Measurements from ENCODE around the gene TMPRSS9. TPM values are rescaled to one million over a fixed set of nuclear protein-coding genes. Genes with fewer than 3 reads are reported as not detected.

Gene TMPRSS9
- total RNA-seq (2022; extraction: Qiagen RNA extraction; ENCODE audit: low read depth) = 0.03 TPM in 1 of 5 replicates, not detected in the others

GRCh38 chr19:2359992-2360685, at the start of gene TMPRSS9:
Gene TMPRSS9, plus strand, starts transcription at chr19:2360265. Its CDS starts 29,521 bp downstream, at chr19:2389786.

DNA sequence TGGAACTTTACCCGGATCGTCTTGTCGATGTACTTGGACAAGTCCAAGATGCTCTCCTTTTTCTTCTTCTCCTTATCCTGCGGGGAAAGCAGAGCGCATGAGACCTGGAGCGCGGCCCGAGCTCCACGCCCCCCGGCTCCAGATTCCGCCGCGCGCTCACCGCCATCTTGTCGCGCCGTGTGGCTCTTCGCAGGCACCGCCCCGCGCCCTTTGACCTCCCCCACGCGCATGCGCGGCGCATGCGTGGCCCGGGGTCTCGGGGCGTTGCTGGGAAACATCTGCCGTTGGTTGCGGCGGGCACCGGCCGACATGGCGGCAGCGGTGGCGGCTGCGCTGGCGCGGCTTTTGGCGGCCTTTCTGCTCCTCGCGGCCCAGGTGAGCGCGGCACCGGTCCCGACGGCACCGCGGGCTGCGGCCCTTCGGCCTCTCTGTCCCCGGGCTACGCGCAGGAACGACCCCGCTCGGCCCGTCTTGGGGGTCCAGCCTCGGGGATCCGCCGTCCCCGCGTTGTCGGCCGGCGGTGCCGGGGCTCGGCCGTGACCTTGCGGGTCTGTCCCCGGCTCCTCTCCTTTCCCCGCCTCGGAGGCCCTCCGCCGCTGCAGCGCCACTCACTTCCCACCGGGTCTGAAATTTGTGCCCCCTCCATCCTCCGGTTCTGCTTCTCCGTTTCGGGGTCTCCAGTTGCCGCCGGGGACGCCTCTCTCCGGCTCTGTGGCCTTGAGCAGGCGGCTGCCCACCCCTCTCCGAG, 31.5 kb upstream of the TMPRSS9 start, which contains the start of the genes LSM7 and SPPL2B:
Gene LSM7, minus strand, starts transcription at position 186 of the 748 bp plus-strand sequence. Its CDS starts 20 bp downstream, at position 166.
Gene SPPL2B, plus strand, starts transcription at position 284 of the 748 bp plus-strand sequence. Its CDS starts 26 bp downstream, at position 310.

DNA sequence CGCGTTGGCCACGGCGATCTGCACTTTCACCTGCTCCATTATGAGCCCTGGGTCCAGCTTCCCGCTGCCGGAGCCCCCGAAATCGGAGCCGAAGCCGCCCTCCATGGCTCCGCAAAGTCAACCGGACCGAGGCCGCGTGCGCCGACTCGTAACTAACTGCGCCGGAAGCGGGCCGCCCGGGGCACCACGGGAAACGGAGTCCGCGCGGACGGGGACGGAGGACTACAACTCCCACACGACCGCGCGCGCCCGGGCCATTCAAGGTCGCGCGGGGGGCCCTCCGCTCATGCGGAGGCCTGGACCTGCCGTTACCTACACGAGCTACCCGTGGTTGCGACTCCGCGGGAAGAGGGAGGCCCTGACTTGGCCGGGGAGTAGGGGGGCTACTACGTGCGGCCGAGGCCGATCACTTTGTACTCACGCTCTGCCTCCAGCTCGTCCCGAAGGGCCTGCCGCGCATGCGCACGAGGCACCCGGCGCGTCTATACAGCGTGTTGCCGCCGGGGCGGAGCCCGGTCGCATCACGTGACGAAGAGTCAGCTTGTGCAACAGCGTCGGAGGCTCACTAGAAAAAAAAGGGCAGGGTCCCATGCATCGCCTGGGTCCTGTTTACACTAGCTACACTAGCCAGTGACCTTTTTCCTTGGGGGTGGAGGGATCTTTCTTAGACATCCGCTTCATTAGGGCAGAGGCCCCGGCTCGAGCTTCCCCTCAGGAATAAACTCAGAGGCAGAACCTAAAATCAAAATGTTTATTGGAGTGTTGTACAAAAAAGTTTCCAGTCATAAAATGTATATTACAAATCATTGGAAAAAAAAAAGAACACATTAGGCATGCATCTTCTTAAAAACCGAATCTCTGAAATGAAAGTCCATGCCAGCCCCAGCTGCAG, 67.6 kb downstream of the TMPRSS9 start, which contains the start of gene TIMM13:
Gene TIMM13, minus strand, starts transcription at position 158 of the 892 bp plus-strand sequence. Its CDS starts 53 bp downstream, at position 105.

Other genes with a start within 250 kb of the TMPRSS9 start
- gene AP3D1, start 208.7 kb upstream of the TMPRSS9 start, total RNA-seq (2022; extraction: Qiagen RNA extraction; ENCODE audit: low read depth) = 65.1 to 87.0 TPM (median 85.0 TPM) in 5 replicates
- gene DOT1L, start 196.3 kb upstream of the TMPRSS9 start, total RNA-seq (2022; extraction: Qiagen RNA extraction; ENCODE audit: low read depth) = 11.9 to 18.4 TPM (median 16.2 TPM) in 5 replicates
- gene PLEKHJ1, start 123.9 kb upstream of the TMPRSS9 start, total RNA-seq (2022; extraction: Qiagen RNA extraction; ENCODE audit: low read depth) = 36.6 to 53.7 TPM (median 50.9 TPM) in 5 replicates
- gene SF3A2, start 123.4 kb upstream of the TMPRSS9 start, total RNA-seq (2022; extraction: Qiagen RNA extraction; ENCODE audit: low read depth) = 64.6 to 77.1 TPM (median 71.0 TPM) in 5 replicates
- gene AMH, start 110.9 kb upstream of the TMPRSS9 start, total RNA-seq (2022; extraction: Qiagen RNA extraction; ENCODE audit: low read depth) = 10.6 to 22.6 TPM (median 18.9 TPM) in 5 replicates
- 0.79 to 1.2 TPM (median 0.89 TPM) in 5 replicates for gene JSRP1, start 103.8 kb upstream of the TMPRSS9 start, total RNA-seq (2022; extraction: Qiagen RNA extraction; ENCODE audit: low read depth)
- not detected in 5 replicates for gene PEAK3, start 78.1 kb upstream of the TMPRSS9 start, total RNA-seq (2022; extraction: Qiagen RNA extraction; ENCODE audit: low read depth)
- 0.03 TPM in 1 of 5 replicates, not detected in the others for gene LINGO3, start 52.1 kb upstream of the TMPRSS9 start, total RNA-seq (2022; extraction: Qiagen RNA extraction; ENCODE audit: low read depth)
- 138 to 162 TPM (median 144 TPM) in 5 replicates for gene LSM7, start 31.7 kb upstream of the TMPRSS9 start, total RNA-seq (2022; extraction: Qiagen RNA extraction; ENCODE audit: low read depth)
- 16.3 to 26.0 TPM (median 17.3 TPM) in 5 replicates for gene SPPL2B, start 31.6 kb upstream of the TMPRSS9 start, total RNA-seq (2022; extraction: Qiagen RNA extraction; ENCODE audit: low read depth)
- 57.0 to 133 TPM (median 115 TPM) in 5 replicates for gene TIMM13, start 67.3 kb downstream of the TMPRSS9 start, total RNA-seq (2022; extraction: Qiagen RNA extraction; ENCODE audit: low read depth)
- gene LMNB2, start 96.7 kb downstream of the TMPRSS9 start, total RNA-seq (2022; extraction: Qiagen RNA extraction; ENCODE audit: low read depth) = 62.1 to 87.2 TPM (median 79.9 TPM) in 5 replicates
- 31.1 to 38.6 TPM (median 37.1 TPM) in 5 replicates for gene GADD45B, start 115.9 kb downstream of the TMPRSS9 start, total RNA-seq (2022; extraction: Qiagen RNA extraction; ENCODE audit: low read depth)

Measured in A549 treated with CpdA at 1 μM for 4 hours (cell line).